ENCODE data around the gene UGT3A2.

The UGT3A2 gene, protein sequence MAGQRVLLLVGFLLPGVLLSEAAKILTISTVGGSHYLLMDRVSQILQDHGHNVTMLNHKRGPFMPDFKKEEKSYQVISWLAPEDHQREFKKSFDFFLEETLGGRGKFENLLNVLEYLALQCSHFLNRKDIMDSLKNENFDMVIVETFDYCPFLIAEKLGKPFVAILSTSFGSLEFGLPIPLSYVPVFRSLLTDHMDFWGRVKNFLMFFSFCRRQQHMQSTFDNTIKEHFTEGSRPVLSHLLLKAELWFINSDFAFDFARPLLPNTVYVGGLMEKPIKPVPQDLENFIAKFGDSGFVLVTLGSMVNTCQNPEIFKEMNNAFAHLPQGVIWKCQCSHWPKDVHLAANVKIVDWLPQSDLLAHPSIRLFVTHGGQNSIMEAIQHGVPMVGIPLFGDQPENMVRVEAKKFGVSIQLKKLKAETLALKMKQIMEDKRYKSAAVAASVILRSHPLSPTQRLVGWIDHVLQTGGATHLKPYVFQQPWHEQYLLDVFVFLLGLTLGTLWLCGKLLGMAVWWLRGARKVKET

DNA sequence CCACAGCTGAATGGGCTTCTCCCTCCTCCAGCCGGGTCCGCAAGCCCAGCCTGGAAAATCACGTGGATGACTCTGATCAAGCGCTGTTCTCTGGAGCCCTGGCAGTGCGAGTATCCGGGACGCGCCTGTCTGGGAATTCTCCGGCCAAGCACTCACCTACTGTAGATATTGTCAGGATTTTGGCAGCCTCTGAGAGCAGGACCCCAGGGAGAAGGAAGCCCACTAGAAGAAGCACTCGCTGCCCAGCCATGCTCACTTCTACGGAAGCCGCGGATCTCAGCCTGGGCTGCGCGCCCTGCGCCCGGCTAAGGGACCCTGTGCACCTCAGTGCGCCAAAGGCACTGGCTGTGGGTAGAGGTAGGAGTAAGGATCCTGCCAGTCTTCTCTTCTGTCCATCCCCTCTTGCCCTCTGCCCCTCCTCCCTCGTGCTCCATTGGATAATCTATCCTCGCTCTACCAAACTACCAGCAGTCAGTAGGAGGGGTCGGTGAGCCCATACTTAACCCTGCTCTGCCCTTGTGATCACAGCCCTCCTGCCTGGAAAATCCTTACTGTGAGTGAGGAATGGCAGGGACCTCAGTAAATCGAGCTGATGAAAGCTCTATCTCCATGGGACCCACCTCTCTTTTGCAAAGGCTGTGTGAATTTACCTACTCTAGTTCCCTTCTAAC, at the start of gene UGT3A2:
Gene UGT3A2 (minus strand): TSS at position 343 of the 671 bp plus-strand sequence. CDS start 93 bp downstream, at position 250.
- Histone ChIP-seq H3K27me3 (ENCODE audit: insufficient read depth, low read length) (peaks cover 33% of the 10 kb centered on the region), H3K4me3 (ENCODE audit: low read length) (peak within 1 kb of the TSS; percentile 17), H3K36me3 (ENCODE audit: insufficient read depth, low read length) (no peaks in the 10 kb centered on the region)

DNA sequence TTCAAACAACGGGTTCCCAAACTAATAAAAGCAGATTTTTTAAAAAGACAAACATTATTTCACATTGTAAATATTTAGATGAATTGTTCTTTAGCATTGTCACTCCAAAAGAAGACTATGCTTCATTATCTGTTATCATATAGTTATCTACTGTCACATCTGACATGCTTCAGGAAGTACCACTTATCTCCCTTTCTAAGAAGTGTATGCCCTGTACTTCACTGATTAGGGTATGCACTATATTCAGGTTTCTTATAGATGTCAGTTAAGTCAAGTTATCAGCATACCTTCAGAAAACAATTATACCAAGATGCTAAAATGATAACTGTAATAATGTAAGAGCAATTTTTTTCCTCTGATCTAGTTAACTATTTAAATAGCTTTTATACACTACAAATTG, 44.6 kb upstream of the UGT3A2 start:
- Histone ChIP-seq H3K4me3 (ENCODE audit: low read length) (no peak overlapping the region), H3K9me3 (ENCODE audit: low read length) (no peaks in the 10 kb centered on the region), H3K27me3 (ENCODE audit: insufficient read depth, low read length) (no peaks in the 10 kb centered on the region), H2AFZ (ENCODE audit: low read depth, low read length) (no peak overlapping the region), H3K36me3 (ENCODE audit: insufficient read depth, low read length) (peaks cover 33% of the 10 kb centered on the region), H3K4me1 (ENCODE audit: insufficient read depth, low read length) (no peaks in the 10 kb centered on the region)

More for the DNA sequence above, at the start of gene UGT3A2:
- Histone ChIP-seq H2AFZ (ENCODE audit: low read depth, low read length) (peak within 1 kb of the TSS; percentile 75), H3K9me3 (ENCODE audit: low read length) (no peaks in the 10 kb centered on the region), H3K4me1 (ENCODE audit: insufficient read depth, low read length) (peaks cover 3% of the 10 kb centered on the region)

DNA sequence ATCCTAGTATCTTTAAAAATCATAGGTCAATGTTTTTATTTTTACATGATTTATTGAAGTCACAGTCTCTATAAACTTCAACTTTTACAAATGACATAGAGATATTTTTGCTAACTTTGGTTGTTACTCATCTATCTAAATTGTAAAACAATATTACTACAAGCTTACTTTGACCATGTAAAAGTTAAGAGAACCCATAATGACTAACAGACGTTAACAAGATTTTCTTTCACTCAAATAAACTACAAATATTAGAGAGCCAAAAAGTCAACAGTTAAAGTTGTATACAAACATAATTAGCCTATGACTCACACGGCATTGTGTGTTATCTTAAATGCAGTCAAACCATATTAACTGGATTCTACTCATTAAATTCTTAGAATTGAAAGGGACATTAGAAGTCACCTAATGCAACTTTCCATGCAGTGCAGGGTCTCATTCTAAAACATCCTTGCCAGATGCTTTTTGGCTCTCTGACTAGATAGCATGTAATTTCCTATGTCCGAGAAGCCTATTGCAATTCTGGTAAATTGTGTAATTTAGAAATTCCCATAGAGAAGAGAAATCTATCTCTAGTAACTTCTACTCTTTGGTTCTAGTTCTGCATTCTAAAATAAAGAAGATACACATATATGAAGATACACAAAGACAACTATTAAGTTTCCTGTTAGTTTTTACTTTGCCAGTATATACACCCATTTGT, 42.2 kb upstream of the UGT3A2 start:
- H3K36me3 ChIP-seq (ENCODE audit: insufficient read depth, low read length) = peaks cover 25% of the 10 kb centered on the region
- H3K4me3 ChIP-seq (ENCODE audit: low read length) = no peak overlapping the region
- H3K4me1 ChIP-seq (ENCODE audit: insufficient read depth, low read length) = no peaks in the 10 kb centered on the region
- no peaks in the 10 kb centered on the region for H3K9me3 ChIP-seq (ENCODE audit: low read length)
- H3K27me3 ChIP-seq (ENCODE audit: insufficient read depth, low read length) = no peaks in the 10 kb centered on the region
- no peak overlapping the region for H2AFZ ChIP-seq (ENCODE audit: low read depth, low read length)

DNA sequence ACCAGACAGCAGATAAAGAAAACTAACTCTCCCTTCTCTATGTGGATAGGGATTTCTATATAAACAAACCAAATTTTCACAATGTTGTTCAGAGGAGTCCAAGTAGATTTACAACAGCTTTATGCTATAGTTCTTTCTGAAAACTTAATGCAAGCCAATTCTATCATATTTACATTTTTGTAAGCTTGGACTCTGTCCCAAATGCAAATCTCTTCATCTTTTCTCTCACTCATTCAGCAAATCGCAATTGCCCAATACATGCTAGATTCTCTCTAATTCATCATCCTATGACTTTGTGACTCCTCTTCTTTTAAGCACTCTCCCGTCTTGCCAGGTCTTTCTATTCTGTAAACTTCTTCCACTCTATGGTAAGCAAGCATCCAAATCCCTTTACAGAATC, 39.1 kb upstream of the UGT3A2 start:
- Histone ChIP-seq H3K4me3 (ENCODE audit: low read length) (no peak overlapping the region), H2AFZ (ENCODE audit: low read depth, low read length) (no peak overlapping the region), H3K36me3 (ENCODE audit: insufficient read depth, low read length) (peaks cover 27% of the 10 kb centered on the region)

DNA sequence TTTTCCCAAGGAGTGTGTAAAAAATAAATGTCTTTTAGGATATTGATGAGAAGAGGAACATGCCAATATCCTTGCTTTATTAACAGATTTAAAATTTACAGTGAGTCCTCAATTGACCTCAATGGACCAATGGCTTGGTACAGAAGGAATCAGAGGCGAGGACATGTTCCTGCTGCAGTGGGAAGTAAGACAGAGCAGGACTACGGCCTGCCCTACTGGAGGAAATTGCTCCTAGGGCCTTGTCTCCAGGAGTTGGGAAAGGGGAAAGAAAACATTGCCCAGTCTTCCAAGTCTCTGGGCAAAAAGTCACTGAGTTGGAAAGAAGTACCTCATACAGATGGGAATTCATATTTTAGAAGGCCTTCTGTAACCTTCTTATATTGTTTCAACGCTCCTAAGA, 33.1 kb upstream of the UGT3A2 start:
- Histone ChIP-seq H3K36me3 (ENCODE audit: insufficient read depth, low read length) (peaks cover 5% of the 10 kb centered on the region), H3K4me1 (ENCODE audit: insufficient read depth, low read length) (no peaks in the 10 kb centered on the region), H3K4me3 (ENCODE audit: low read length) (no peak overlapping the region), H3K9me3 (ENCODE audit: low read length) (no peaks in the 10 kb centered on the region), H2AFZ (ENCODE audit: low read depth, low read length) (no peak overlapping the region), H3K27me3 (ENCODE audit: insufficient read depth, low read length) (no peaks in the 10 kb centered on the region)

More for the DNA sequence above, 39.1 kb upstream of the UGT3A2 start:
- no peaks in the 10 kb centered on the region for H3K27me3 ChIP-seq (ENCODE audit: insufficient read depth, low read length)
- H3K4me1 ChIP-seq (ENCODE audit: insufficient read depth, low read length) = no peaks in the 10 kb centered on the region
- no peaks in the 10 kb centered on the region for H3K9me3 ChIP-seq (ENCODE audit: low read length)

DNA sequence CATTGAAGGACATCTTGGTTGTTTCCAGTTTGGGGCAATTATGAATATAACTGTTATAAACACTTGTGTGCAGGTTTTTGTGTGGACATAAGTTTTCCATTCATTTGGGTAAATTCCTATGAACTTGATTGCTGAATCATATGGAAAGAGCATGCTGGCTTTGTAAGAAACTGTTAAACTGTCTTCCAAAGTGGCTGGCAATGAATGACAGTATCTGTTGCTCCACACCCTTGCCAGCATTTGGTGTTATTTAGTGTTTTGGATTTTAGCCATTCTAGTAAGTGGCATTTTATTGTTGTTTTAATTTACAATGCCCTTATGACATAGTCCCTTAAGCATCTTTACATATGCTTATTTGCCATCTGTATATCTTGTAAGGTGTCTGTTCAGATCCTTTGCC, 29.8 kb upstream of the UGT3A2 start:
- Histone ChIP-seq H3K4me1 (ENCODE audit: insufficient read depth, low read length) (no peaks in the 10 kb centered on the region), H2AFZ (ENCODE audit: low read depth, low read length) (no peak overlapping the region), H3K36me3 (ENCODE audit: insufficient read depth, low read length) (no peaks in the 10 kb centered on the region), H3K4me3 (ENCODE audit: low read length) (no peak overlapping the region), H3K27me3 (ENCODE audit: insufficient read depth, low read length) (no peaks in the 10 kb centered on the region), H3K9me3 (ENCODE audit: low read length) (no peaks in the 10 kb centered on the region)

DNA sequence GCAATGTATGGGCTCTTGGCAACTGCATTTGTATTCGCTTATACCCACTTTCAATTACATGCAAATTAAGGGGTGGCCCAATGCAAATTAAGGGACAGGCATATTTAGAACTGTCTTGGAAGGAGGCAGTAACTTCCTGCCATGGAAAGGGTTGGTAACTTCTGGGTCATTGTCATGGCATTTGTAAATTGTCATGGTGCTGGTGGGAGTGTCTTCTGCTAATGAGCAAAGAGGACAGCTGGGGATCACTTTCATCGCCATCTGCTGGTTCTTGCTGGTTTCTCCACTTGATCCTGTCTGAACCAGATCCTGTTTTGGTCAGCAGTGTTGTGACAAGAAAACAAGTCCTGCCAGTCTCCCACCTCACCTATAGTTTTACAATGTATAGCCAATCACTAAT, 23.3 kb upstream of the UGT3A2 start:
- Histone ChIP-seq H3K36me3 (ENCODE audit: insufficient read depth, low read length) (no peaks in the 10 kb centered on the region), H2AFZ (ENCODE audit: low read depth, low read length) (no peak overlapping the region), H3K4me3 (ENCODE audit: low read length) (no peak overlapping the region), H3K9me3 (ENCODE audit: low read length) (no peaks in the 10 kb centered on the region), H3K27me3 (ENCODE audit: insufficient read depth, low read length) (no peaks in the 10 kb centered on the region), H3K4me1 (ENCODE audit: insufficient read depth, low read length) (peaks cover 2% of the 10 kb centered on the region)

DNA sequence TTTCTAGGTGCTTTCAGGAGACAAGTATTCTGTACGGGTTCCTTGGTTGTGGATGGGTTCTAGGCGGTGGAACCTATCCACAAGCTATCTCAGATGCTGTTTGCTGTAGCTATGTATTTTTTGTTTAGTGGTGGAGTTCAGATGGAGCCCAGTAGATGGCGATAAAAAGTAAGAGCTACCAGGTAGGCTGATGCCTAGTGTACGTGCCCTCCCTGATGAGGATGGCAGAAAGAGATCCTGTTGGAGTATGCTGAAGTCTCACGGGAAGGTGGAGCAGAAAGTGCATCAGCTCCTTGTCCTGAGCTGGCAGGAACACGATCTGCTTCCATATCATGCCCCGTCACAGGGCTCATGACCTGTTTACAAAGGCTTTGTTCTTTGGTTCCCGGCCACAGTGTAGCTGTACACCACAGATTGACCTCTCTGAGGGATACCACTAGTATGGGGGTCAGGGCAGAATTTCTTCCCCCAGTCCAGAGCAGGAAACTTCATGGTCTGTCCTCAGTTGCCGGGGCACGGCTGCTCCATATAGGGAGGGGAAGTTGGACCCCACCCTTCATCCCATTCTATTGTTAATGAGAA, 12.6 kb upstream of the UGT3A2 start:
- H3K4me3 ChIP-seq (ENCODE audit: low read length) = no peak overlapping the region
- no peaks in the 10 kb centered on the region for H3K9me3 ChIP-seq (ENCODE audit: low read length)
- H3K27me3 ChIP-seq (ENCODE audit: insufficient read depth, low read length) = no peaks in the 10 kb centered on the region
- no peak overlapping the region for H2AFZ ChIP-seq (ENCODE audit: low read depth, low read length)
- peaks cover 4% of the 10 kb centered on the region for H3K4me1 ChIP-seq (ENCODE audit: insufficient read depth, low read length)
- no peaks in the 10 kb centered on the region for H3K36me3 ChIP-seq (ENCODE audit: insufficient read depth, low read length)

DNA sequence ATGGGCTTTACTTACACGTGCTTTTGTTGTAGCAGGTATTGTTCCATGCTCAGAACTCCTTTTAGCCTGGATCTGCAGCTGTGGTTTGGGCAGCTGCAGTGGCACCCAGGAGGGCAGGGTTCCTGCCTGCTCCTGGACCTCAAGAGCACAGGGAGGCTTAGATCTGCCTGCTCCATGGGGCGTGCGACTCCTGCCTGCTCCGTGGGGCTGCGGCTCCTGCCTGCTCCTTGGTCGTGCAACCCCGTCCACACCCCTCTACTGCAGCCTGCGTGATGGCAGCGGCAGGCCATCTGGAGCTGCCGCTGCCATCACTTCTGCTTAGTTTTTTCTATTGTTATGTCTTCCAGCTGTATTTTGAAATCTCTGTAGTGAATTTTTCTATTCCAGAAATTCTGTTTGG, 11.7 kb upstream of the UGT3A2 start:
- Histone ChIP-seq H3K4me3 (ENCODE audit: low read length) (no peak overlapping the region), H3K36me3 (ENCODE audit: insufficient read depth, low read length) (no peaks in the 10 kb centered on the region), H3K27me3 (ENCODE audit: insufficient read depth, low read length) (no peaks in the 10 kb centered on the region), H3K9me3 (ENCODE audit: low read length) (no peaks in the 10 kb centered on the region), H3K4me1 (ENCODE audit: insufficient read depth, low read length) (peaks cover 4% of the 10 kb centered on the region), H2AFZ (ENCODE audit: low read depth, low read length) (no peak overlapping the region)

DNA sequence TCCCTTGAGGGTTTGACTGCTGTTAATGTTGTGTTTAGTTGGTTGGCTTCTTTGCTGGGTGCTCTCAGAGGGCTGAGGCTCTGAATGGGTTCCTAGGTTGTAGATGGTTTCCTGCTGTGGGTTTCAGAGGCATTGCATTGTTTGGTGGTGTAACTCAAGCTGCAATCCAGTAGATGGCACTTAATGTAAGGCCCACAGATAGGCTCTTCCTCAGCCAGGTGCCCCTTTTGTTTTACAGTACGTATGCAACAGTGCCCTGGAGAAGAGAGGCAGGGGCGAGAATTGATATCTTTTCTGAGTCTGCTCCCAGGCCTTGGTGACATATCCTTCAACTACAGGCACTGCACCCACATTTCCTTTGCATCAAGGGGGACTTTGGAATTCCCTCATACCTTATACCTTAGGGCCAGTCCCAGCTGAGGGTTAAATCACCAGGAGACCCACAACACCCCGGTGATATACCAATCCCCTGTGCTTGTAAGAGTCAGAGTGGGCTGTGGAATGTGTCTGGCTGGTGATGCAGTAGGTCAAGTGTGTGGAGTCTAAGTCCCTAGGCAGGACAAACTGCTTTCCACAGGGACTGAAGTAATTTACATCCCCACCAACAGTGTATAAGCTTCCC, 7.0 kb upstream of the UGT3A2 start:
- no peaks in the 10 kb centered on the region for H3K9me3 ChIP-seq (ENCODE audit: low read length)

DNA sequence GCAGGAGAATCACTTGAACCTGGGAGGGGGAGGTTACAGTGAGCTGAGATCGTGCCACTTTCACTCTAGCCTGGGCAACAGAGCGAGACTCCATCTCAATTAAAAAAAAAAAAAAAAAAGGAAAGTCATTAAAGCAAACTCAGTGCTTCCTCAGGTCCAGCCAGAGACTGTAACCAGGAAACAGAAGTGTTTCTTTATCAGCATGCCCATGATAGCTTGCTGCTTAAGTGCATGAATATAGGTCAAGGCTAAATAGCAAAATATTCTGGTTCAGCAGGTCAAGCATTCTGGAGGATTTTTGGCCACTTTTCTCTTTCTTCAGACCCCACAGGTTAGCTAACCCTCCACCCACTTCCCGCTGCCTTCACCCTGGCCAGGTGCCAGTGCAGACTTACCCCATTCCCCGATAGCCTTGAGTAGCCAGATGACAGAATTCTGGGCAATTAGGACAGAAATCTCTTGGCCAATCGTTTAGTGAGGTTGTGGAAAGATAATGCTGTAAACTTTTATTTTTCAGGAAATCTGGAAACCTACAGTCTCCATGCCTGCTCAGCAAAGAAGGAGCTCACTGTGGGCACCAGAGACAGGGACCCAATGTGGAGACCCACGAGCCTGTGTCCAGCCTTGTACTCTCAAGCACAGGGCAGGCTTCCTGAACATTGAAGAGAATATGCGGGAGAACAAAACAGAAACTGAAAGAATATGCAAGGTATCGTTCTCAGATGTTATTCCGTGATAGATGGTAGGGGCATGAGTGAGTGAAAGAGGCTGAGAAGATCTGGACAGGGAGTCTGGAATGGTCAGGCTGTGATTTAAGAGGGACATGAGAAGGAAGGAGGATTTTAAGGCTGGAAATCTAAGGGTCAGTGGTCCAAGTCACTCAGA, 4.2 kb upstream of the UGT3A2 start:
- Histone ChIP-seq H3K9me3 (ENCODE audit: low read length) (no peaks in the 10 kb centered on the region), H3K36me3 (ENCODE audit: insufficient read depth, low read length) (no peaks in the 10 kb centered on the region), H3K4me3 (ENCODE audit: low read length) (no peak overlapping the region), H2AFZ (ENCODE audit: low read depth, low read length) (no peak overlapping the region), H3K27me3 (ENCODE audit: insufficient read depth, low read length) (peaks cover 22% of the 10 kb centered on the region), H3K4me1 (ENCODE audit: insufficient read depth, low read length) (peaks cover 3% of the 10 kb centered on the region)

More for the DNA sequence above, 7.0 kb upstream of the UGT3A2 start:
- Histone ChIP-seq H3K36me3 (ENCODE audit: insufficient read depth, low read length) (no peaks in the 10 kb centered on the region), H3K4me1 (ENCODE audit: insufficient read depth, low read length) (no peaks in the 10 kb centered on the region), H3K27me3 (ENCODE audit: insufficient read depth, low read length) (peaks cover 8% of the 10 kb centered on the region), H2AFZ (ENCODE audit: low read depth, low read length) (no peak overlapping the region), H3K4me3 (ENCODE audit: low read length) (no peak overlapping the region)
